A673 (cell line): ENCODE results near the gene ABHD8. TPM values are rescaled to one million over a fixed set of nuclear protein-coding genes. Genes with fewer than 3 reads are reported as not detected.
A peak's percentile ranks its signal among the peaks of the same experiment; 100 is the strongest.

Experiments used
- BruUV-seq: library from RNA; stranded (reverse); fragments of 400-500 nt; replicated peaks from 2 replicates; lab custom pipeline; 2021; lab: Mats Ljungman, UMichigan
- CTCF ChIA-PET: fragments of 300-600 bp; sonication (Branson Sonifier 250); formaldehyde crosslinking; loops from one replicate; lab custom pipeline; 2022; ENCODE audit warnings: antibody characterized with exemption; lab: Charles Lee
- POLR2A ChIA-PET: fragments of 300-600 bp; sonication (Branson Sonifier 250); formaldehyde crosslinking; loops from one replicate; lab custom pipeline; 2022; ENCODE audit warnings: antibody characterized with exemption; ENCODE audit not compliant: low non-redundant PET; lab: Charles Lee
- DNase-seq: peaks from one replicate; pipeline ENCODE4 v3.0.0-alpha.2; 2015; ENCODE audit warnings: low spot score
- H3K27ac ChIP-seq: fragments of 200-600 bp; sonication (generic); 2 replicates; pipeline ENCODE4 v1.5.1; 2016; ENCODE audit warnings: mixed run types, low read depth, mild to moderate bottlenecking, mixed read lengths, antibody characterized with exemption, low read length; ENCODE audit not compliant: poor library complexity, severe bottlenecking
- H3K27me3 ChIP-seq: fragments of 200-600 bp; sonication (generic); replicated peaks from 2 replicates; pipeline ENCODE4 v1.6.1; 2017; ENCODE audit warnings: mixed run types, low read depth, mild to moderate bottlenecking, mixed read lengths, antibody characterized with exemption, low read length; ENCODE audit not compliant: insufficient read depth, poor library complexity
- H3K36me3 ChIP-seq: fragments of 200-600 bp; sonication (generic); 2 replicates; pipeline ENCODE4 v1.6.1; 2016; ENCODE audit warnings: mixed run types, mild to moderate bottlenecking, mixed read lengths, antibody characterized with exemption, low read length; ENCODE audit not compliant: insufficient read depth, poor library complexity, severe bottlenecking
- H3K4me1 ChIP-seq: fragments of 200-600 bp; sonication (generic); 2 replicates; pipeline ENCODE4 v1.6.1; 2017; ENCODE audit warnings: mixed run types, mild to moderate bottlenecking, mixed read lengths, antibody characterized with exemption, low read length; ENCODE audit not compliant: insufficient read depth, poor library complexity, severe bottlenecking
- H3K4me3 ChIP-seq: fragments of 200-600 bp; sonication (generic); 2 replicates; pipeline ENCODE4 v1.5.1; 2016; ENCODE audit warnings: low read depth, mixed run types, mild to moderate bottlenecking, mixed read lengths, low read length; ENCODE audit not compliant: poor library complexity, severe bottlenecking
- H3K9me3 ChIP-seq: fragments of 200-600 bp; sonication (generic); 2 replicates; pipeline ENCODE4 v1.6.1; 2016; ENCODE audit warnings: mixed run types, low read depth, mild to moderate bottlenecking, mixed read lengths, antibody characterized with exemption, low read length; ENCODE audit not compliant: poor library complexity, severe bottlenecking
- CTCF ChIP-seq: fragments of 300-800, 200-600 bp; sonication (generic); conservative IDR thresholded peaks from 2 replicates; pipeline ENCODE4 v1.5.1; 2017; ENCODE audit warnings: low read depth, mild to moderate bottlenecking, antibody characterized with exemption, low read length, moderate library complexity, mixed read lengths
- EZH2 ChIP-seq: fragments of 200-600 bp; sonication (generic); IDR thresholded peaks from 2 replicates; pipeline ENCODE4 v1.6.1; 2017; ENCODE audit warnings: borderline replicate concordance, low read depth, mild to moderate bottlenecking, mixed read lengths, antibody characterized with exemption, low read length; ENCODE audit not compliant: poor library complexity, severe bottlenecking
- intact Hi-C: fragments of 100-400 bp; cut with micrococcal nuclease; formaldehyde crosslinking; loops from one replicate; pipeline ENCODE4 v1.10.0; 2022; ENCODE audit not compliant: unreplicated experiment
- total RNA-seq: library from RNA; stranded (reverse); gene quantifications from 2 replicates; pipeline ENCODE4 v1.2.3, GENCODE V29; 2021

ABHD8 gene
- total RNA-seq, 1 experiment from 2014 or later, result 11.0 TPM

- Histone ChIP-seq H3K27ac (no peak overlapping the region), H3K36me3 (no peaks in the 10 kb centered on the region), H3K4me1 (no peaks in the 10 kb centered on the region), H3K4me3 (no peak overlapping the region), H3K27me3 (no peaks in the 10 kb centered on the region), H3K9me3 (no peaks in the 10 kb centered on the region)
- TF ChIP-seq EZH2 (no peak), CTCF (no peak)
- DNase-seq, result no peak
- intact Hi-C loops, result no loop called here
- ChIA-PET CTCF (no interaction called here), POLR2A (no interaction called here)
- no TSS peak for BruUV-seq
These were observed 48.7 kb upstream of the ABHD8 start for GRCh38 chr19:17351815-17352435.

GRCh38 chr19:17348700-17349099, 45.5 kb upstream of the ABHD8 start:
- Histone ChIP-seq H3K9me3 (no peaks in the 10 kb centered on the region), H3K27ac (no peak overlapping the region), H3K27me3 (no peaks in the 10 kb centered on the region), H3K36me3 (no peaks in the 10 kb centered on the region), H3K4me3 (peak overlapping the region; percentile 1), H3K4me1 (no peaks in the 10 kb centered on the region)
- CTCF ChIA-PET, result interaction anchor here (1.1 to 1.7 kb wide), 2 partner anchors 10 to 37 kb away, joined by 3 to 5 read pairs; no protein-coding TSS in a partner anchor
- peak; percentile 88 for DNase-seq
- no TSS peak for BruUV-seq
- intact Hi-C loops, result loop anchor here (5.0 kb wide), 1 partner anchor 119 kb away; no protein-coding TSS in a partner anchor
- TF ChIP-seq CTCF, result no peak
- no peak for TF ChIP-seq EZH2
- POLR2A ChIA-PET, result interaction anchor here (0.5 to 0.6 kb wide), 2 partner anchors 93 to 94 kb away, joined by 4 to 6 read pairs; no protein-coding TSS in a partner anchor

- no TSS peak for BruUV-seq
- Histone ChIP-seq H3K27me3 (no peaks in the 10 kb centered on the region), H3K4me1 (no peaks in the 10 kb centered on the region), H3K9me3 (no peaks in the 10 kb centered on the region), H3K36me3 (no peaks in the 10 kb centered on the region), H3K27ac (no peak overlapping the region), H3K4me3 (no peak overlapping the region)
- ChIA-PET CTCF (interaction anchor here (0.6 to 1.7 kb wide), 3 partner anchors 9 to 426 kb away, joined by 3 to 12 read pairs (median 5); no protein-coding TSS in a partner anchor), POLR2A (no interaction called here)
- intact Hi-C loops, result loop anchor here (5.0 kb wide), 1 partner anchor 119 kb away; no protein-coding TSS in a partner anchor
- no peak for DNase-seq
- no peak for TF ChIP-seq CTCF
- TF ChIP-seq EZH2, result no peak
These were observed 44.7 kb upstream of the ABHD8 start for GRCh38 chr19:17347877-17348276.
